Measurements from ENCODE around the gene SCFD2.

- TF ChIP-seq POLR2AphosphoS5 (IDR thresholded peaks at IDR 0.05) (no peak), CTCF (IDR thresholded peaks at IDR 0.05) (no peak)
Measured at GRCh38 chr4:53064609-53065008, 301.3 kb downstream of the SCFD2 start.
